Cerebellar nuclear complex (tissue), 1 donor: Measurements from ENCODE around the gene ADARB2.

Source experiments
- DNase-seq, 2 experiments: peaks; one replicate each; lab custom pipeline; 2025; lab: John Stamatoyannopoulos, UW

ADARB2 gene

DNA sequence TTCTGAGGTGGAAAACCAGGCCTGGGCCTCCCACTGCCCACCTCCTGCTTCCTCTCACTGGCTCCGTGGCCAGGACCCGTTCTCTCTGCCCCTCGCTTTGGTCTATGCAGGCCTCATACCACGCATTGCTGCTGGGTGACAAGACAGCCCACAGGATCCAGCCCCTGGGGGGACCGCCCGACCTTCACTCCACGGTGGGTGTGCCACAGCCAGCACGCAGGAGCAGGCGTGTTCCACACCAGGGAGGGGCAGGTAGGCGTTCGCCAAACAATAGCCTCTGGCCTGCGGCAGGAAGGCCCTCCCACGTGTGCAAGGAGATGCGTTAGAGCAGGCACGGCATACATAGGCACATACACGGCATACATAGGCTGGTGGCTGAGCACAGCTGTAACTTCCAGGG, 447.7 kb downstream of the ADARB2 start:
- DNase-seq: no peak

DNA sequence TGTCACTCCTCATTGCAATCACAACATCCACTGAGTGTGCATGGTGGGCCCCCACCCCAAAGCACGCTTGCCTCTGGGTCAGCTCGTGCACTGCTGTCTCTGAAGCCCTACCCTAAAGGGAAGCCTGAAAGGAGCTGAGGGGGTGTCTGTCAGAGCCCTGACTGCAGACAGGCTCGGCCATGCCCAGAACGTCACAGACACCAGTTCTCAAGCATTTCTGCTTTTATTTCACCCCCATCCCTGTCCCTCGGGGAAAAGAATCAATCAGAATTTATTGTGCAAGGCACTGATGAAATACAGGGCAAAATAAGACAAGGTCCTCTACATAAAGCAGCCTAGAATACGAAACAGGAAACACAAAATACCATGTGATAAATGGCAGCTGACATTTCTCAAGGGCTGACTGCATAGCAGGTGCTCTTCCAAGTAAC, 449.3 kb downstream of the ADARB2 start:
- DNase-seq: no peak

GRCh38 chr10:1287487-1287886, 449.8 kb downstream of the ADARB2 start:
- no peak for DNase-seq

DNA sequence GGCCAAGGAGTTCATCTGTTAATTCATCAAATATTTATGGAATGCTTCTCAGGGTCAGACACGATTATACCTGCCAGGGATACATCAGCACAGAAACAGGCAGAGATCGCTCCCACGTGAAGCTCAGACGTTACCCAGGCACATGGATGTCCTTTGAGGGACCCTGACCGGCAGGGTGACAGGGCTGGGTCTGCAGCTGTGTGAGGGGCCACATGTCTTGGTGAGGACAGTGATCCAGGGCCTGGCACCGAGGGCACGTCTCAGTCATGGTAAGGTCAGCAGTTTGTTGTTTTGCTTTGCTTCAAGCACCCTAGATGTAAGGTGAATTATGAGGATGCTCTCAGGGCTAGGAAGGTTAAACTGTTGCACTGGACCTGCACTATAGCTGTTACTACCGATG, 453.2 kb downstream of the ADARB2 start:
- DNase-seq: no peak

DNA sequence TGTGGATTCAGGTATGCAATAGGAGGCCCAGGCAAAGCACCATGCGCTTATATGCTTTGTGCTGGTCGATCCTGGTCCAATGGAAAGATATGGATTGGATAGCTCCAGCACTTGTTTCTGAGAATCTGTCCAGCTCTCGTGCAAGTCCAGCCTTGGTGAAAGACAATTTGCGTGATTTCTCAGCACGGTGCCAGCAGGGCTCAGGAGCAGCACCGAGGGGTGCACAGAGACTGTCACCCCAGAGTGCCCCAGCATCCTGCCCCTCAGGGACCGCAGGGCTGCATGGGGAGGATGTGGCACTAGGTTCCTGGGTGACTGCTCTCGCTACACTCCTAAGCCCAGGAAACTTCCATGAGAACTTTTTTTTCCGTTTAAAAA, 455.9 kb downstream of the ADARB2 start:
- DNase-seq: no peak

DNA sequence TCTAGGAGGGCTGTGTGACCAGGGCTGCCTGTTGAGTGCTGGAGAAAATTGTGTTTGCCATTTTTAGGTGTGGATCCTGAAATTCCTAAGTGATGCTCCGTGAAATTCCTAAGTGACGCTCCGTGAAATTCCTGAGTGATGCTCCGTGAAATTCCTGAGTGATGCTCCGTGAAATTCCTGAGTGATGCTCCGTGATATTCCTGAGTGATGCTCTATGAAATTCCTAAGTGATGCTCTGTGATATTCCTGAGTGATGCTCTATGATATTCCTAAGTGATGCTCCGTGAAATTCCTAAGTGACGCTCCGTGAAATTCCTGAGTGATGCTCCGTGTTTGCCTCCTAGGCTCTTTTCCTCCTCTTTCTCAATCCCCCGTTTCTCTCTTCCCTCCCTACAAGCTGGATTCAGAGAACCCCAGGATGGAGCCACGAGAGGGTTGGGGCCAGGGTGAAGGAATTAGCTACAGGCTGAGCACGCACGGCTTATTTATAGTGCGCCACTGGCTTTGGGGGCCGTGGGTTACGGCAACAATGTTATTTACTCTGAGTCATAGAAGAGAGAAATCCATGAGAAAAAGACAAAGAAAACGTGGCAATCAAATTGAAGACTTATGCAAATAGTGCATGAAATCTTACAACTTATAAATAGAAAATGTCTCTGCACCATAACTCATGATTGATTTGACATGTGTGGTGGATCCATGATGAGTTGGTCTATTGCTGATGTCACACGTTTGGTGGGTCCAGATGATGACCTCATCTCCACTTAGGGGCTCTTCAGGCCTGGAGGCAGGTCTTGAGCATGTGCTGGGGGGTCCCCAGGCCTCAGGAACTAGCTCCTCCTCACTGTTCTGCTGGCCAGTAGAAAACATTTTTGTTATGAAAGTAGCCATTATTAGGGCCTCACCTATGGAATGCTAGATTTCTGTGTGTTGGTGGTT, 456.6 kb downstream of the ADARB2 start:
- no peak for DNase-seq

DNA sequence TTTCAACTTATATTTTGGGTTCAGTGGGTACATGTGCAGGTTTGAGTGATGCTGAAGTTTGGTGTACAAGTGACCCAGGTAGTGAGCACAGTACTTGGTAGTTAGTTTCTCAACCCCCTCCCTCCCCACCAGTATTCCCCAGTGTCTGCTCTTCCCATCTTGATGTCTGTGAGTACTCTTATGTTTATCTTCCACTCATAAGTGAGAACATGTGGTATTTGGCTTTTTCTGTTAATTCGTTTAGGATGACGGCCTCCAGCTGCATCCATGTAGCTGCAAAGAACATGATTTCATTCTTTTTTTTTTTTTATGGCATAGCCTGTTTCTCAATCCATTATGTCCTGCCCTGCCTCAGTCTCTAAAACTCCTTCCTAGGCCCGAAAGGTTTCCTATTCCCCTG, 459.0 kb downstream of the ADARB2 start:
- no peak for DNase-seq

DNA sequence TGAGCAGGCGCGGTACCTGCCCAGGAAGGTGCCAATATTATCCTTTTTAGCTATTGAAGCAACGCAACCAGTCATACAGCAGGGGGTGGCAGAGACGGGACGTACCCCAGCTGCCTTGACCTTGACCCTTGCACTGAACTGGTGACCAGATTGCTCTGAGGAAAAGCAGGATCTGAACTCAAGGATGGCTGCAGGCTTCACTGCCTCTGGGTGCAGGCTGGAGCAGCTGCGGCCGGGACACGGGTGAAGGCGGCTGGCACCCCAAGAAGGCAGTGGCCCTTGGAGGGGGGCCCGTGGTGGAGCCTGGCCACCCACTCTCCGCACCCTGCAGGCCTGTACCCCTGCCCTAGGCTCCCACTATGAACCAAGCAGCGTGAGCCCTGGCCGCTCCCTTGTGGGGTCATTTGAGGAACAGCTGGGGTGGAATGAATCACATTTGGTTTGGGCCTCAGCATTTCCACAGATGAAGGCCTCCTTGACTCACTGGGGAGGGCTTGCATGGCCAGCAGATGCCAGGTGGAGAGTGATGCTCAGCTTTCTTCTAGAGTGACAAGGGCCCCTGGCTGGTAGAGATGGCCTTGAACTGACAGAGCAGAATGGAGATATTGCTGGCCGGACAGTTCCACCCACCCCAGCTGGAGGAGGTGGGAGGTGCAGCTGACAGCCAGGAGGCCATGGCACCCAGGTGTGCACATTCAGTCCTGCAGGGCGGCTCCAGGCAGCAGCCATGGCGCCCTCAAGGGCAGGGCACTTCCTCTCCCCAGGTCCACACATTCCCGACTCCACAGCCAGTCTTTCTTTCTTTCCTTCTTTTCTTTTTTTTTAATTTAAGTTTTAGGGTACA, 462.4 kb downstream of the ADARB2 start:
- no peak for DNase-seq

DNA sequence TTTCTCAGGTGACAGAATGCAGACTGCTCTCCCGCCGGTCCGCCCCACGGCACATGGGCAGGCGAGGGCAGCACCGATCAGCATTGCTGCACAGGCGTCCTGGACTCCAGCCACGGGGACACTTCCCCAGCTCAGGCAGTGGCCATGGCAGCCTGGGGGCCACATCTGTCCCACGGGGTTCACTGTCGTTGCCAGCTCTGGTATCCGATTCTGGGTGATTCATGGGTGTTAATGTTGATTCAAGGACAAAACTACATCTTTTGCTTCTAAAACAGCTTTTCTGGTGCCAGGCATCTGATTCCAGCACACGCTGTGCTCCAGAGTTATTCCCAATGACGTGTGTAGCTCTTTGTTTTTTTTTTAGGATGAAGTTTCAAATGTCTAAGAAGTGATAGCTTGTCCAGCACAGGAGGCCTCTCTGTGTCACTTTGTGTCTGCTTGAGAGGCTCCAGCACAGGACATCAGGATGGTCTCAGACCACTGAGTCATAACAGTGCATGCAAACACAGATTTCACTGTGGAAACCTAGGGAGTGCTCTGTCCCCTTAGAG, 463.1 kb downstream of the ADARB2 start:
- no peak for DNase-seq

GRCh38 chr10:1273372-1274105, 463.8 kb downstream of the ADARB2 start:
- DNase-seq: no peak

GRCh38 chr10:1272777-1273161, 464.6 kb downstream of the ADARB2 start:
- no peak for DNase-seq

DNA sequence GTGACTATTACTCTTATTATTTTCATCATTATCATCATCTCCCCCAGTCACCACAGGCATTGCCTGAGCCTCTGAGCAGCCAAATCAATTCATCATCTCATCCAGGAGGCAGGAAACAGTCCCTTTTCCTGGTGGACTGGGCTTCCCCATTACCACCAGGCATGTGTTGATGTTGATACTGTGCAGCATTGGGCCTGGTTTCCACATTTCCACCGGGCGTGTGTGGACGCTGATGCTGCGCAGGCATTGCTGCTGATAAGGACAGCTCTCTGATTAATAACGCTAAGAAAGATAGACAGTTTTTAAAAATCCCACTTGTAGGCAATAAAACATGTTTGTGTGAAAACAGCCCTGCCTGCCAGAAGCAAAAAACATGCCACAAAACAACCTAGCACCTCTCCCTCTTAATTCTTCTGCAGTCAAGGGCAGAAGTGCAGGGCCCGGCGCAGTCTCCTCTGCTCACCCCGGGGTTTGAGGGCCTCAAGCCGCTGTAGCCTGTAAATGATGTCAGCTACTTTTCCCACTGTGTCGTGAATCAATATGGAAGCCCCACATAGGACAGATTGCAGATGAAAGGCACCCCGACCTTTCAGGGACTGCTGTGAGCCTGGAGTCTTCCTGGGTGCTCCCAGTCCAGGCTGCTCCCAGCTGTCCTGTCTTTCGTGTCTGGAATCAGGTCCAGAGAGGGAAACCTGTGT, 465.1 kb downstream of the ADARB2 start:
- no peak for DNase-seq

- no peak for DNase-seq
Measured at GRCh38 chr10:1270906-1271305, 466.4 kb downstream of the ADARB2 start.

GRCh38 chr10:1270490-1270889, 466.8 kb downstream of the ADARB2 start:
- no peak for DNase-seq

GRCh38 chr10:1268831-1269230, 468.5 kb downstream of the ADARB2 start:
- no peak for DNase-seq

DNA sequence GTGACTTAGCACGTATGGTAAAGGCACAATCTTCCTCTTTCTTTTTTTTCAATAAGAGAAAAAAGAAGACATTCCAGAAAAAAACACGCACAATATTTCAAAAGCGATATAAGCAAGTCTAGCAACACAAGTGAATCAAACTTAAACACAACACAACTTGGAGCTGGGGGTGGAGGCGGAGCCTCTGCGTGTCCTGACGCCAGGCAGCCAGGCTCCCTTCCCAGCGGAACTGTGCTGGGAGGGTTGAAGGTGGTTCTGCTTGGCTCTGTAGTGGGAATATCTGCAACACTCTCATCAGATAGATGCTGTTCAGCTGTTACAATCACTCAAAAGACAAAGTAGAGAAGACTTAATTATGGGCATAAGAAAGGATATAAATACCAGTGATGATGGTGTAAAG, 469.8 kb downstream of the ADARB2 start:
- DNase-seq: no peak

DNA sequence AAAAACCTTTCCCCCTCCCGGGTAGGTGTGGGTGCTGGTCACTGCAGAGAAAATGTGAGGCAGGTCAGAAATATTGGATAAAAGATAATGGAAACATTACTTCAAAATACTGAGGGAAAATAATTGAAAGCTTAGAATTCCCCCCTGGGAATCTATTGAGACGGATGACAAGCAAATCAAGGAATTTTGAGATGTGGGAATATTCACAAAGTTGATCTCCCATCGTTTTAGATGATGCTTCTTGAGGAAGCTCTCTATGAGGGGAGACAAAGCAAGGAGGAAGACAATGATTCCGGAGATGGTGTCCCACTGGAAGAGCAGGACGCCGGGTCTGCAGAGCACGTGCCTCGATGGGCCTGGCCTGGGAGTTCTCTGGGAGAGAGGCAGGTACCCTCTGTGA, 470.2 kb downstream of the ADARB2 start:
- no peak for DNase-seq

GRCh38 chr10:1266033-1266802, 471.1 kb downstream of the ADARB2 start:
- DNase-seq: no peak

DNA sequence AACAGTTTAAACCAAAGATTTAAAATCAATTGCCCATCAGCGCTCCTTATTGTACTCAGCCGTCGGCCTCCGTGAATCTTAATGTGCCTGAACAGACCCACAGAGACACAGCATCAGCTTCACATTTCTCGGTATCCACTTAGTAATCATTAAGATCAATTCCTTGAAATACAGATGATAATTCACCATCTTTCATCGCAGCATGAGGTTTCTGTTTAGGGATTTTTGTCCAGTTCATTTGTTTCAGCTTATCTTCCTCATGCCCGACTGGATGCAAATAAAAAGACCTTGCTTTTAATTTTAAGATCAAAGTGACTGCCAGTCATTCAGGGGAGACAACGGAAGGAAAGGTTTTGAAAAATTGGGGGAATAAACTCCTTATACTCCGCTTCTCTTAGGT, 473.3 kb downstream of the ADARB2 start:
- no peak for DNase-seq

GRCh38 chr10:1257274-1257673, 480.1 kb downstream of the ADARB2 start:
- no peak for DNase-seq

DNA sequence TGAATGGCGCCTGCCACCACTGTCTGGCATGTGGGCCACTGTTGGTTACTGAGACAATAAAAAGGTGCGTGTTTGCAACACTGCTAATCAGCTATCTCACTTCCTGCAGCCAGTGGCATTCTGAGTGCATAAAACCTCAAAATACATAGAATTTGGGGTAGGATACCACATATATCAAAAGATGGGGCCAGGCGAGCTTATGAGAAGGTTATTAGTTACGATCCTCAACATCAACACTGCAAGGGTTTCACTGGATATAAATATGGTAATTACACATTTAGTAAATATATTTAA, 480.9 kb downstream of the ADARB2 start:
- no peak for DNase-seq
